Hepatocyte (in vitro differentiated cells): Measurements from ENCODE around the gene RNF32. TPM values are rescaled to one million over a fixed set of nuclear protein-coding genes. Genes with fewer than 3 reads are reported as not detected.
"Not testable (repeated sequence)": the region's sequence is repeated elsewhere in the genome, so short reads cannot be mapped to it uniquely, and the experiment has no call there.

Experiments
- DNase-seq: peaks from one replicate; pipeline ENCODE4 v3.0.0-alpha.2; 2016; ENCODE audit warnings: low spot score
- H2AFZ ChIP-seq: fragments of 200-600 bp; sonication (generic); 2 replicates; pipeline ENCODE4 v1.6.0; 2016; ENCODE audit warnings: antibody characterized with exemption, mild to moderate bottlenecking
- H3K27ac ChIP-seq: fragments of 200-600 bp; sonication (generic); 2 replicates; pipeline ENCODE4 v1.5.1; 2016; ENCODE audit warnings: mild to moderate bottlenecking
- H3K27me3 ChIP-seq: fragments of 200-600 bp; sonication (generic); 2 replicates; pipeline ENCODE4 v1.6.1; 2016
- H3K36me3 ChIP-seq: fragments of 200-600 bp; sonication (generic); replicated peaks from 2 replicates; pipeline ENCODE4 v1.5.1; 2016; ENCODE audit warnings: low read depth; ENCODE audit not compliant: insufficient read depth
- H3K4me1 ChIP-seq: fragments of 200-600 bp; sonication (generic); 2 replicates; pipeline ENCODE4 v1.5.1; 2016; ENCODE audit warnings: mild to moderate bottlenecking, moderate library complexity; ENCODE audit not compliant: insufficient read depth
- H3K4me2 ChIP-seq: fragments of 200-600 bp; sonication (generic); 2 replicates; pipeline ENCODE4 v1.6.0; 2016
- H3K4me3 ChIP-seq: fragments of 200-600 bp; sonication (generic); 2 replicates; pipeline ENCODE4 v1.5.1; 2016; ENCODE audit warnings: mild to moderate bottlenecking
- H3K79me2 ChIP-seq: fragments of 200-600 bp; sonication (generic); 2 replicates; pipeline ENCODE4 v1.6.0; 2017; ENCODE audit warnings: mild to moderate bottlenecking
- H3K9me2 ChIP-seq: fragments of 200-600 bp; sonication (generic); replicated peaks from 2 replicates; pipeline ENCODE4 v1.6.0; 2017; ENCODE audit warnings: mild to moderate bottlenecking; ENCODE audit not compliant: insufficient read depth
- H3K9me3 ChIP-seq: fragments of 200-600 bp; sonication (generic); 2 replicates; pipeline ENCODE4 v1.5.1; 2016; ENCODE audit warnings: low read depth, mild to moderate bottlenecking
- H4K20me1 ChIP-seq: fragments of 200-600 bp; sonication (generic); 2 replicates; pipeline ENCODE4 v1.6.0; 2016; ENCODE audit warnings: mild to moderate bottlenecking; ENCODE audit not compliant: insufficient read depth, poor library complexity, severe bottlenecking
- EZH2 ChIP-seq: fragments of 200-600 bp; sonication (generic); IDR thresholded peaks from 2 replicates; pipeline ENCODE4 v1.6.1; 2016; ENCODE audit warnings: antibody characterized with exemption, mild to moderate bottlenecking, borderline replicate concordance
- EZH2phosphoT487 ChIP-seq: fragments of 200-600 bp; sonication (generic); IDR thresholded peaks from one replicate; pipeline ENCODE4 v1.6.1; 2018; ENCODE audit warnings: antibody characterized with exemption, mild to moderate bottlenecking, low read depth, moderate library complexity; ENCODE audit not compliant: unreplicated experiment, severe bottlenecking
- WGBS: methylation state at CpG from one replicate; pipeline ENCODE4 v1.1.6; 2016; ENCODE audit warnings: low lambda C conversion rate; ENCODE audit errors: missing lambda C conversion rate; 5-methylcytosine and 5-hydroxymethylcytosine counted together
- polyA plus RNA-seq: library from polyadenylated mRNA; unstranded; fragments of >200 nt; fragmentation: Nextera tagmentation; extraction: Ambion mirVana; gene quantifications from 2 replicates; pipeline ENCODE4 v1.2.1, GENCODE V29; 2016
- total RNA-seq: library from RNA; depleted of rRNA; stranded (reverse); fragments of >200 nt; gene quantifications from 2 replicates; pipeline ENCODE4 v1.2.3, GENCODE V29; 2014
- TF ChIP-seq, protein P1 (sequence below): fragments of 200-600 bp; sonication (generic); IDR thresholded peaks from 2 replicates; pipeline ENCODE4 v1.5.1; 2016; ENCODE audit warnings: antibody characterized with exemption, mild to moderate bottlenecking; ENCODE audit not compliant: poor library complexity

Gene RNF32
- total and polyA plus RNA-seq, 2 experiments from 2014 or later, result 1.4 to 2.9 TPM

DNA sequence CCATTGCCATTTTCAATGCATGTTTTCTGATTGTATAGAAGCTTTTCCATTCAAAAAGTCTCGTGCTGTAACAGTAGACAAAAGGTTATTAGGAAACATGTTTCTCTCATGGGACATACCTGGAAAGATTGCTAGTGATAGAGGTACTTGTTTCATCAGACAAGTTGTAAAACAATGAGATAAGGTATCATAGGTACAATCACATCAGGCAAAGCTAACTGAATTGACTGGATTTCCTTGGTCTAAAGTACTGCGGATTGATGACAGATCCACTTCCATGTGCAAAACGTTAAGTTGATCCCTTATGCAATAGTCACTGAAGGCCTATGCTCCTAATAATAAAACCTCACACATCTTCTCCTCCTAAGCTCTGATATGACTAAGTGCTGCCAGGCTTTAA lies 6.5 kb upstream of the RNF32 start:
- no peak for TF ChIP-seq EZH2

DNA sequence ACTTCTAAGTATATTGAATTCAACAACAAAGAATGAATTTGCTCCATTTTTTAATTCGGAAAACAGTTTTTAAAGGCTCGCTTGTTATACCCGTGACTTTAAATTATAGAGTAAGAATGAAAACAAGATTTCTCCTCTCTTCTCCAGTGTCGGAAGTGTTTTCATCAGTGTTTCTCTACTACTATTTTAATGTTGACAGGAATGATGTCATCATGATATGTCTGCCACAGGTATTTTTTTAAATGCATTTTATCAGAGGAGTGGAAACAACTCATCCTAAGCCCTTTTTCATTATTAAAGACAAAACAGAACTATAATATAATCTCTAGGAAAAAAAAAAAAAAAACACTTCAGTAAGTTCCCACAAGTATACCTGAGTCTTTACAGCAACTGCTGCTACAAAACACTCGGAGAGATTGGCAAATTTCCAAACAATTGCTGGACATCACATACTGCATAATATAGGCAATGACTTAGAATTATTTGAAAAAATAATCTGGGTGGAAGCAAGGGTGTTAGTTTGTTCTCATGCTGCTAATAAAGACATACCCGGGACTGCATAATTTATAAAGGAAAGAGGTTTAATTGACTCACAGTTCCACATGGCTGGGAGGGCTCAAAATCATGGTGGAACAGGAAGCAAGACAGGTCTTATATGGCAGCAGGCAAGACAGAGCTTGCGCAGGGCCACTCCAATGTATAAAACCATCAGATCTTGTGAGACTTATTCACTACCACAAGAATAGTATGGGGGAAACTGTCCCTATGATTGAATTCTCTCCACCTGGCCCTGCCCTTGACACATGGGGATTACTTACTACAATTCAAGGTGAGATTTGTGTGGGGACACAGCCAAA lies 4.8 kb upstream of the RNF32 start:
- H3K9me2 ChIP-seq, result no peaks in the 10 kb centered on the region
- peaks cover 10% of the 10 kb centered on the region for H3K79me2 ChIP-seq
- peaks cover 9% of the 10 kb centered on the region for H3K4me1 ChIP-seq
- H4K20me1 ChIP-seq, result no peaks in the 10 kb centered on the region
- H3K36me3 ChIP-seq, result no peaks in the 10 kb centered on the region
- no peak overlapping the region for H3K4me3 ChIP-seq
- no peaks in the 10 kb centered on the region for H3K9me3 ChIP-seq
- H3K27ac ChIP-seq, result no peak overlapping the region
- 92% methylated on average over 7 of the region's 7 CpGs for WGBS
- H3K27me3 ChIP-seq, result no peaks in the 10 kb centered on the region
- no peak overlapping the region for H3K4me2 ChIP-seq
- DNase-seq, result no peak
- H2AFZ ChIP-seq, result no peak overlapping the region
- TF ChIP-seq, protein P1, sequence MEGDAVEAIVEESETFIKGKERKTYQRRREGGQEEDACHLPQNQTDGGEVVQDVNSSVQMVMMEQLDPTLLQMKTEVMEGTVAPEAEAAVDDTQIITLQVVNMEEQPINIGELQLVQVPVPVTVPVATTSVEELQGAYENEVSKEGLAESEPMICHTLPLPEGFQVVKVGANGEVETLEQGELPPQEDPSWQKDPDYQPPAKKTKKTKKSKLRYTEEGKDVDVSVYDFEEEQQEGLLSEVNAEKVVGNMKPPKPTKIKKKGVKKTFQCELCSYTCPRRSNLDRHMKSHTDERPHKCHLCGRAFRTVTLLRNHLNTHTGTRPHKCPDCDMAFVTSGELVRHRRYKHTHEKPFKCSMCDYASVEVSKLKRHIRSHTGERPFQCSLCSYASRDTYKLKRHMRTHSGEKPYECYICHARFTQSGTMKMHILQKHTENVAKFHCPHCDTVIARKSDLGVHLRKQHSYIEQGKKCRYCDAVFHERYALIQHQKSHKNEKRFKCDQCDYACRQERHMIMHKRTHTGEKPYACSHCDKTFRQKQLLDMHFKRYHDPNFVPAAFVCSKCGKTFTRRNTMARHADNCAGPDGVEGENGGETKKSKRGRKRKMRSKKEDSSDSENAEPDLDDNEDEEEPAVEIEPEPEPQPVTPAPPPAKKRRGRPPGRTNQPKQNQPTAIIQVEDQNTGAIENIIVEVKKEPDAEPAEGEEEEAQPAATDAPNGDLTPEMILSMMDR, result no peak
- no peak for TF ChIP-seq EZH2phosphoT487
- no peak for TF ChIP-seq EZH2

More for the DNA sequence above, 6.5 kb upstream of the RNF32 start:
- Histone ChIP-seq H3K79me2 (no peaks in the 10 kb centered on the region), H3K4me1 (peaks cover 3% of the 10 kb centered on the region), H3K27me3 (no peaks in the 10 kb centered on the region), H4K20me1 (no peaks in the 10 kb centered on the region), H3K4me2 (no peak overlapping the region), H3K36me3 (no peaks in the 10 kb centered on the region), H3K4me3 (no peak overlapping the region), H3K27ac (peak overlapping the region; percentile 79), H3K9me2 (no peaks in the 10 kb centered on the region), H2AFZ (no peak overlapping the region), H3K9me3 (no peaks in the 10 kb centered on the region)
- WGBS, result 62% methylated on average over 3 of the region's 3 CpGs
- no peak for DNase-seq

DNA sequence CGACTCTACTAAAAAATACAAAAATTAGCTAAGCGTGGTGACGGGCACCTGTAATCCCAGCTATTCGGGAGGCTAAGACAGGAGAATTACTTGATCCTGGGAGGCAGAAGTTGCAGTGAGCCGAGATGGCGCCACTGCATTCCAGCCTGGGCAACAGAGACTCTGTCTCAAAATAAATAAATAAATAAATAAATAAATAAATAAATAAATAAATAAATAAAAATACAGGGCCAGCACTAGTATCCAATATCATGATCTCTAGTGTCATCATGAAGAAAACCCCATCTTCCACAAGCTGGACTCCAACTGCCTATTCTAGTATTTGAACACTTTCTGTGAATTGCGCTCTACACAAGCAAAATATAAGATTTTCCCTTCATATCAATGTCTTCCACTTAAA lies 3.5 kb upstream of the RNF32 start:
- H3K4me1 ChIP-seq, H3K36me3 ChIP-seq, H3K4me3 ChIP-seq, H3K27ac ChIP-seq, H3K9me2 ChIP-seq, H4K20me1 ChIP-seq, H3K4me2 ChIP-seq, DNase-seq, H3K9me3 ChIP-seq, H2AFZ ChIP-seq, H3K27me3 ChIP-seq: not testable (repeated sequence)
- WGBS, result 96% methylated on average over 7 of the region's 7 CpGs
- H3K79me2 ChIP-seq, result peaks cover 10% of the 10 kb centered on the region

GRCh38 chr7:156638443-156639077 lies 2.0 kb upstream of the RNF32 start:
- Histone ChIP-seq H3K9me2 (no peaks in the 10 kb centered on the region), H3K4me3 (no peak overlapping the region), H4K20me1 (no peaks in the 10 kb centered on the region), H3K27me3 (no peaks in the 10 kb centered on the region), H3K27ac (no peak overlapping the region), H2AFZ (no peak overlapping the region), H3K4me1 (peaks cover 9% of the 10 kb centered on the region), H3K36me3 (no peaks in the 10 kb centered on the region), H3K4me2 (no peak overlapping the region), H3K79me2 (peaks cover 10% of the 10 kb centered on the region), H3K9me3 (no peaks in the 10 kb centered on the region)
- 93% methylated on average over 8 of the region's 8 CpGs for WGBS
- DNase-seq, result no peak
- TF ChIP-seq, protein P1, result no peak
- TF ChIP-seq EZH2phosphoT487 (no peak), EZH2 (no peak)
